Endodermal cell (in vitro differentiated cells): ENCODE results near the gene DDRGK1. TPM values are rescaled to one million over a fixed set of nuclear protein-coding genes. Genes with fewer than 3 reads are reported as not detected.

Experiments used
- DNase-seq: peaks from one replicate; pipeline ENCODE4 v3.0.0-alpha.2; 2017
- H3K27ac ChIP-seq: 2 replicates; pipeline ENCODE4 v1.5.1; 2013; ENCODE audit warnings: mild to moderate bottlenecking, low read depth, low read length, moderate library complexity
- H3K27me3 ChIP-seq: 2 replicates; pipeline ENCODE4 v1.6.1; 2013; ENCODE audit warnings: mild to moderate bottlenecking, low read length, moderate library complexity; ENCODE audit not compliant: insufficient read depth, control insufficient read depth, poor library complexity, severe bottlenecking
- H3K36me3 ChIP-seq: 2 replicates; pipeline ENCODE4 v1.7.0; 2013; ENCODE audit warnings: mild to moderate bottlenecking, low read length, moderate library complexity; ENCODE audit not compliant: control insufficient read depth, insufficient read depth
- H3K4me1 ChIP-seq: one replicate; pipeline ENCODE4 v1.7.0; 2013; ENCODE audit warnings: low read length; ENCODE audit not compliant: control insufficient read depth, insufficient read depth
- H3K4me3 ChIP-seq: 2 replicates; pipeline ENCODE4 v1.5.1; 2013; ENCODE audit warnings: mild to moderate bottlenecking, low read length, moderate library complexity
- H3K9ac ChIP-seq: 2 replicates; pipeline ENCODE4 v1.6.1; 2013; ENCODE audit warnings: mild to moderate bottlenecking, low read length, moderate library complexity; ENCODE audit not compliant: poor library complexity, severe bottlenecking; ENCODE audit errors: extremely low read depth
- H3K9me3 ChIP-seq: 2 replicates; pipeline ENCODE4 v1.6.1; 2013; ENCODE audit warnings: mild to moderate bottlenecking, low read length, moderate library complexity; ENCODE audit not compliant: control insufficient read depth
- H3K27ac Mint-ChIP-seq: 2 replicates; pipeline ENCODE4 v1.8.0; 2020; ENCODE audit warnings: mixed read lengths
- H3K27me3 Mint-ChIP-seq: 2 replicates; pipeline ENCODE4 v1.8.0; 2021; ENCODE audit warnings: mild to moderate bottlenecking, mixed read lengths; ENCODE audit not compliant: insufficient read depth
- H3K36me3 Mint-ChIP-seq: 2 replicates; pipeline ENCODE4 v1.8.0; 2020; ENCODE audit warnings: low read depth, mixed read lengths
- H3K4me1 Mint-ChIP-seq: 2 replicates; pipeline ENCODE4 v1.8.0; 2020; ENCODE audit warnings: mixed read lengths
- H3K4me3 Mint-ChIP-seq: 2 replicates; pipeline ENCODE4 v1.8.0; 2020; ENCODE audit warnings: mild to moderate bottlenecking, moderate library complexity, mixed read lengths
- H3K9me3 Mint-ChIP-seq: 2 replicates; pipeline ENCODE4 v1.8.0; 2020; ENCODE audit warnings: mild to moderate bottlenecking, mixed read lengths
- CTCF ChIP-seq: fragments of 200-600 bp; sonication (generic); conservative IDR thresholded peaks from 2 replicates; pipeline ENCODE4 v1.5.0; 2021; ENCODE audit warnings: antibody characterized with exemption, mild to moderate bottlenecking
- WGBS, 2 experiments: methylation state at CpG; one replicate each; pipeline versions ENCODE4 v1.1.5 to v1.1.7; 2013; ENCODE audit warnings: missing lambda C conversion rate in 2 of 2, mixed read lengths in 1 of 2; ENCODE audit not compliant: insufficient coverage in 1 of 2, insufficient read length in 1 of 2; 5-methylcytosine and 5-hydroxymethylcytosine counted together
- total RNA-seq, 2 donors: library from RNA; stranded (reverse); fragmentation: NEBNext Ultra II Directional in 1 of 2; extraction: Animal tissue kit (Norgen Biotek cat#: 25700) in 1 of 2; gene quantifications; 2 replicates in 1 of 2; 3 replicates in 1 of 2; pipeline ENCODE4 v1.2.1, GENCODE V29; 2021

DDRGK1 gene
- total RNA-seq, 2 donors from 2014 or later = 55.0 to 59.3 TPM

- peaks cover 47% of the 10 kb centered on the region for H3K27me3 Mint-ChIP-seq
- WGBS, 2 experiments = 89 to 92% methylated on average over 4 of the region's 4 CpGs
- DNase-seq = no peak
- H3K9me3 ChIP-seq = no peaks in the 10 kb centered on the region
- peaks cover 3% of the 10 kb centered on the region for H3K36me3 Mint-ChIP-seq
- H3K4me3 Mint-ChIP-seq = no peak overlapping the region
- no peaks in the 10 kb centered on the region for H3K9me3 Mint-ChIP-seq
- H3K4me3 ChIP-seq = no peak overlapping the region
- no peaks in the 10 kb centered on the region for H3K4me1 Mint-ChIP-seq
- no peaks in the 10 kb centered on the region for H3K36me3 ChIP-seq
- no peak overlapping the region for H3K9ac ChIP-seq
- H3K27me3 ChIP-seq = peaks cover 56% of the 10 kb centered on the region
- no peak overlapping the region for H3K27ac ChIP-seq
- no peaks in the 10 kb centered on the region for H3K4me1 ChIP-seq
- no peak overlapping the region for H3K27ac Mint-ChIP-seq
- no peak for TF ChIP-seq CTCF
Observed at GRCh38 chr20:3235666-3236324, 31.3 kb upstream of the DDRGK1 start.

GRCh38 chr20:3233991-3234498 is 29.6 kb upstream of the DDRGK1 start:
- no peaks in the 10 kb centered on the region for H3K9me3 Mint-ChIP-seq
- peaks cover 31% of the 10 kb centered on the region for H3K27me3 Mint-ChIP-seq
- peaks cover 38% of the 10 kb centered on the region for H3K27me3 ChIP-seq
- no peak overlapping the region for H3K4me3 Mint-ChIP-seq
- no peaks in the 10 kb centered on the region for H3K4me1 ChIP-seq
- peaks cover 4% of the 10 kb centered on the region for H3K36me3 Mint-ChIP-seq
- WGBS, 2 experiments = 93 to 96% methylated on average over 21 to 25 of the region's 25 CpGs
- DNase-seq = no peak
- no peak overlapping the region for H3K4me3 ChIP-seq
- no peak overlapping the region for H3K27ac Mint-ChIP-seq
- H3K9ac ChIP-seq = no peak overlapping the region
- H3K9me3 ChIP-seq = no peaks in the 10 kb centered on the region
- TF ChIP-seq CTCF = no peak
- H3K27ac ChIP-seq = no peak overlapping the region
- no peaks in the 10 kb centered on the region for H3K36me3 ChIP-seq
- no peaks in the 10 kb centered on the region for H3K4me1 Mint-ChIP-seq

- Mint-ChIP-seq H3K9me3 (no peaks in the 10 kb centered on the region), H3K4me1 (no peaks in the 10 kb centered on the region), H3K27me3 (peaks cover 27% of the 10 kb centered on the region), H3K36me3 (peaks cover 6% of the 10 kb centered on the region), H3K4me3 (no peak overlapping the region), H3K27ac (no peak overlapping the region)
- no peak for DNase-seq
- Histone ChIP-seq H3K36me3 (no peaks in the 10 kb centered on the region), H3K9ac (no peak overlapping the region), H3K27me3 (peaks cover 31% of the 10 kb centered on the region), H3K4me3 (no peak overlapping the region), H3K4me1 (no peaks in the 10 kb centered on the region), H3K9me3 (no peaks in the 10 kb centered on the region), H3K27ac (no peak overlapping the region)
- TF ChIP-seq CTCF = no peak
- 92 to 95% methylated on average over 26 to 32 of the region's 32 CpGs for WGBS, 2 experiments
Observed at GRCh38 chr20:3233131-3233990, 28.9 kb upstream of the DDRGK1 start.
